Mesendoderm (in vitro differentiated cells): Measurements from ENCODE around the gene HLCS.

Experiments used
- DNase-seq: peaks from one replicate; pipeline ENCODE4 v3.0.0; 2013
- H2AK5ac ChIP-seq: 2 replicates; pipeline ENCODE4 v1.6.1; 2013; ENCODE audit warnings: low read length, inconsistent platforms
- H2BK120ac ChIP-seq: 2 replicates; pipeline ENCODE4 v1.6.1; 2013; ENCODE audit warnings: low read depth, mild to moderate bottlenecking, low read length, moderate library complexity, mixed read lengths
- H2BK15ac ChIP-seq: replicated peaks from 2 replicates; pipeline ENCODE4 v1.6.1; 2013; ENCODE audit warnings: low read depth, mild to moderate bottlenecking, moderate library complexity
- H2BK5ac ChIP-seq: 2 replicates; pipeline ENCODE4 v1.6.1; 2013; ENCODE audit warnings: low read length, inconsistent platforms
- H3K18ac ChIP-seq: 2 replicates; pipeline ENCODE4 v1.6.1; 2013; ENCODE audit warnings: mild to moderate bottlenecking, low read length, mixed read lengths
- H3K23ac ChIP-seq: one replicate; pipeline ENCODE4 v1.6.1; 2013; ENCODE audit warnings: low read length
- H3K27ac ChIP-seq: 2 replicates; pipeline ENCODE4 v1.5.1; 2013; ENCODE audit warnings: low read depth, mild to moderate bottlenecking, inconsistent platforms, low read length, moderate library complexity
- H3K27me3 ChIP-seq: 2 replicates; pipeline ENCODE4 v1.6.1; 2013; ENCODE audit warnings: low read length, control low read depth, mild to moderate bottlenecking, inconsistent platforms; ENCODE audit not compliant: insufficient read depth, poor library complexity
- H3K36me3 ChIP-seq: 2 replicates; pipeline ENCODE4 v1.6.1; 2013; ENCODE audit warnings: low read length, inconsistent platforms; ENCODE audit not compliant: control insufficient read depth, insufficient read depth
- H3K4ac ChIP-seq: one replicate; pipeline ENCODE4 v1.6.1; 2013; ENCODE audit warnings: low read depth, mild to moderate bottlenecking, low read length, moderate library complexity
- H3K4me1 ChIP-seq: 2 replicates; pipeline ENCODE4 v1.6.1; 2013; ENCODE audit warnings: low read depth, low read length, inconsistent platforms; ENCODE audit not compliant: control insufficient read depth
- H3K4me2 ChIP-seq: 2 replicates; pipeline ENCODE4 v1.6.1; 2013; ENCODE audit warnings: low read length
- H3K4me3 ChIP-seq: 2 replicates; pipeline ENCODE4 v1.5.1; 2013; ENCODE audit warnings: mild to moderate bottlenecking, low read length
- H3K56ac ChIP-seq: one replicate; pipeline ENCODE4 v1.6.1; 2013; ENCODE audit warnings: low read length
- H3K79me1 ChIP-seq: 2 replicates; pipeline ENCODE4 v1.6.1; 2013; ENCODE audit warnings: low read length, inconsistent platforms
- H3K79me2 ChIP-seq: 2 replicates; pipeline ENCODE4 v1.6.1; 2013; ENCODE audit warnings: mild to moderate bottlenecking, low read length; ENCODE audit not compliant: control insufficient read depth, insufficient read depth
- H3K9ac ChIP-seq: 2 replicates; pipeline ENCODE4 v1.6.1; 2013; ENCODE audit warnings: low read length, inconsistent platforms
- H4K5ac ChIP-seq: one replicate; pipeline ENCODE4 v1.6.1; 2013; ENCODE audit warnings: low read length
- H4K8ac ChIP-seq: one replicate; pipeline ENCODE4 v1.6.1; 2013; ENCODE audit warnings: low read depth, mild to moderate bottlenecking, control low read depth, low read length, moderate library complexity
- WGBS: extraction: QIAGEN DNeasy Blood & Tissue Kit; methylation state at CpG from one replicate; pipeline ENCODE4 v1.1.7; 2013; ENCODE audit warnings: low lambda C conversion rate, missing lambda C conversion rate; ENCODE audit not compliant: insufficient coverage; ENCODE audit errors: extremely low coverage; 5-methylcytosine and 5-hydroxymethylcytosine counted together

Gene HLCS

DNA sequence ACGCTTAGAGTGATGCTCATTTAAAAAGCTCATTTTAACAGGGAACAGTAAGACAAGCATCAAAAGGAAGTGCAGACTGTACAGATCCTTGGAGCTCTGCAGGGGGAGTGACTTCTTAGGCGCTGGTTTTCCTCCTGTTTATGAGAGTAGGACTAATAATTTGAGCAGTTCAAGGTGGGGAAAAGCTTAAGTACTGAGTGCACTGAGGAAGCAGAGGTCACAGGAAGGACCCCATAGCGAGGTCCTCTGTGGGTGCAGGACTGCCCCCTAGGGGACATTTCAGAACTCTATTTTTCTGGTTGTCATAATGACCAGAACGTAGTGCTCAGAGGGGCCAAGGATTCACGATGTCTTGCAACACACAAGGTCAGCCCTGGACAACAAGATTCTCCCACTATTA is 112.1 kb downstream of the HLCS start:
- H2BK15ac ChIP-seq, result no peak overlapping the region
- no peak overlapping the region for H4K5ac ChIP-seq
- peak; percentile 80 for DNase-seq
- no peak overlapping the region for H3K18ac ChIP-seq
- H3K79me1 ChIP-seq, result no peaks in the 10 kb centered on the region
- no peak overlapping the region for H3K27ac ChIP-seq
- H3K4me1 ChIP-seq, result no peaks in the 10 kb centered on the region
- no peak overlapping the region for H4K8ac ChIP-seq
- no peak overlapping the region for H2AK5ac ChIP-seq
- no peak overlapping the region for H3K56ac ChIP-seq
- no CpG with 5 or more reads among the region's 5 CpGs for WGBS
- H3K36me3 ChIP-seq, result no peaks in the 10 kb centered on the region
- no peak overlapping the region for H3K23ac ChIP-seq
- no peak overlapping the region for H2BK5ac ChIP-seq
- no peak overlapping the region for H3K4me3 ChIP-seq
- no peaks in the 10 kb centered on the region for H3K27me3 ChIP-seq
- H3K4me2 ChIP-seq, result no peak overlapping the region
- H2BK120ac ChIP-seq, result no peak overlapping the region
- no peak overlapping the region for H3K9ac ChIP-seq
- no peak overlapping the region for H3K4ac ChIP-seq
- no peaks in the 10 kb centered on the region for H3K79me2 ChIP-seq

DNA sequence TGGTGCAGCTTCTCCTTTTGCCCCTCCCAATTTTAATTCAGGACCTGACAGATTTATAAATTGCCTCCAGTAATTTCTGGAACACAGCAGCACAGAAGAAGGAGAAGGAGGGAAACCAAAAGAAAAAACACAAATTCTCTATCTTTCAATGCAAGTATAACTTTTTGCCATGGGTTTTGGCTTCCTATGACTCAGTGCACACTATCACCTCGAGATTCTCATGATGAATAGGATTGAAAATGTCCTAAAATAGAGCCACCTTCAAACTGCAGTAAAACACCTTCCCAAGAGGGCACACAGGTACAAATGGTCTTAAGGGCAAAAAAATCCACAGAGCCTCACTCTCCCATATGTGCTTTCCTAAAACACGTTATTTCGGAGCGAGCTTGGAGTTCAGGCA is 113.6 kb downstream of the HLCS start:
- no peak overlapping the region for H3K4me3 ChIP-seq
- no peaks in the 10 kb centered on the region for H3K79me1 ChIP-seq
- no peak overlapping the region for H2BK5ac ChIP-seq
- no peak overlapping the region for H3K4ac ChIP-seq
- no peaks in the 10 kb centered on the region for H3K79me2 ChIP-seq
- no peaks in the 10 kb centered on the region for H3K4me1 ChIP-seq
- no peak overlapping the region for H3K27ac ChIP-seq
- H3K18ac ChIP-seq, result no peak overlapping the region
- no peaks in the 10 kb centered on the region for H3K27me3 ChIP-seq
- no CpG with 5 or more reads among the region's 4 CpGs for WGBS
- H2BK15ac ChIP-seq, result no peak overlapping the region
- no peak overlapping the region for H3K4me2 ChIP-seq
- no peak overlapping the region for H2AK5ac ChIP-seq
- no peaks in the 10 kb centered on the region for H3K36me3 ChIP-seq
- no peak overlapping the region for H4K8ac ChIP-seq
- no peak for DNase-seq
- no peak overlapping the region for H3K56ac ChIP-seq
- H3K23ac ChIP-seq, result no peak overlapping the region
- H3K9ac ChIP-seq, result no peak overlapping the region
- no peak overlapping the region for H4K5ac ChIP-seq
- H2BK120ac ChIP-seq, result no peak overlapping the region

DNA sequence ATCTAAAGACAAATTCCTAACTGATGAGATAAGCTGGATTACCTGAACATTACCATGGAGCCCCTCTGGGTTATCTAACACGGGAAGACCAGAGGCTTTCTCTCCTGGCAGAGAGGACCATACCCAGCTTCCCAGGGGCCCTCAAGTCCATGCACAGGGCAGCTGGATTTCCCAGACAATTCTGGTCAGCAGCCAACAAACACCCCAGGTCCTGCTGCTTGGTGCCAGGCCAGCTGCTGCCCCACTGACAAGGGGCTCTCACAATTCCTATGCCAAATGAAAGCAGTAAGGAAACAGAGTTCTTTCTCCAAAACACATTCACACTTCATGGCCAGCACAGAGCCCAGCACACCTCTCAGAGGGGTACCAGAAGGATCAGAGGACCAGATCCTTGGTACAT is 114.2 kb downstream of the HLCS start:
- H4K5ac ChIP-seq, result no peak overlapping the region
- H3K56ac ChIP-seq, result no peak overlapping the region
- H3K27ac ChIP-seq, result no peak overlapping the region
- no CpG with 5 or more reads among the region's 1 CpG for WGBS
- no peak overlapping the region for H3K9ac ChIP-seq
- no peaks in the 10 kb centered on the region for H3K4me1 ChIP-seq
- H3K79me2 ChIP-seq, result no peaks in the 10 kb centered on the region
- H3K79me1 ChIP-seq, result no peaks in the 10 kb centered on the region
- no peak overlapping the region for H2BK5ac ChIP-seq
- DNase-seq, result peak; percentile 79
- no peaks in the 10 kb centered on the region for H3K36me3 ChIP-seq
- no peak overlapping the region for H3K4ac ChIP-seq
- no peaks in the 10 kb centered on the region for H3K27me3 ChIP-seq
- H2BK120ac ChIP-seq, result no peak overlapping the region
- no peak overlapping the region for H4K8ac ChIP-seq
- H2BK15ac ChIP-seq, result no peak overlapping the region
- H3K4me3 ChIP-seq, result no peak overlapping the region
- no peak overlapping the region for H3K18ac ChIP-seq
- no peak overlapping the region for H3K4me2 ChIP-seq
- H2AK5ac ChIP-seq, result no peak overlapping the region
- H3K23ac ChIP-seq, result no peak overlapping the region

DNA sequence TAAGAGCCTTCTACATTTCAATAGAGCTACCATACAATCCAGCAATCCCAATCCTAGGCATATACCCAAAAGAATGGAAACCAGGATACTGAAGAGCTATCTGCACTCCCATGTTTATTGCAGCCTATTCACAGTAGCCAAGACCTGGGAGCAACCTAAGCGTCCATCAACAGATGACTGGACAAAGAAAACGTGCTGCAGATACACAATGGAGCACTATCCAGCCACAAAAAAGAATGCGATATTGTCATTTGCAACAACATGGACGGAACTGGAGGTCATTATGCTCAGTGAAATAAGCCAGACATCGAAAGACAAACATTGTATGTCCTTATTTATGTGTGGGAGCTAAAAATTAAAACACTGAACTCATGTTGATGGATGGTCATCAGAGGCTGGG is 115.3 kb downstream of the HLCS start:
- Histone ChIP-seq H2BK15ac (no peak overlapping the region), H4K5ac (no peak overlapping the region), H4K8ac (no peak overlapping the region), H3K79me2 (no peaks in the 10 kb centered on the region), H3K27me3 (no peaks in the 10 kb centered on the region), H3K79me1 (no peaks in the 10 kb centered on the region), H3K23ac (no peak overlapping the region), H2AK5ac (no peak overlapping the region), H3K4me2 (no peak overlapping the region), H3K4me1 (no peaks in the 10 kb centered on the region), H3K56ac (no peak overlapping the region), H2BK120ac (no peak overlapping the region), H3K36me3 (no peaks in the 10 kb centered on the region), H3K4me3 (no peak overlapping the region), H3K18ac (no peak overlapping the region), H3K9ac (no peak overlapping the region), H3K27ac (no peak overlapping the region), H3K4ac (no peak overlapping the region), H2BK5ac (no peak overlapping the region)
- WGBS, result no CpG with 5 or more reads among the region's 5 CpGs
- DNase-seq, result no peak

DNA sequence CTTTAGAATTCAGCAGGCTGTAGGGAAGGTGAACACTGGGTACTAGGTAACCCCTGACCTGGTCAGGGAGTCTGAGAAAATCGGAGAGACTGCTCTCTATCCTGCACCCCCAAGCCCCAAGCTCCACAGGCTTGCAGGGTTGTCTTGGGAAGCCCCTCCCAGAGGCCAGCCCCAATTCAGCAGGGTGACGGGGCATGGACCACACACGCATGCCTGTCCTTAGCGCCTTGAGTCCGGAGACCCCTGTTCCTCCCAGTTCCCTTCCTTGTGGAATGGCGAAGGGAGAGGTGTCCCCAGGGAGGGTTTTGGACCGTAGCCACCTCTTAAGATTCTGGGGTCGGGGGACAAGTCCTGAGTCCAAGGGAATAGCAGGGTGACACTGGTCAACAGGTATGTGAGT is 116.1 kb downstream of the HLCS start:
- Histone ChIP-seq H2BK120ac (no peak overlapping the region), H2BK15ac (no peak overlapping the region), H3K56ac (no peak overlapping the region), H4K8ac (no peak overlapping the region), H3K18ac (no peak overlapping the region), H2BK5ac (no peak overlapping the region), H3K4ac (no peak overlapping the region), H3K9ac (no peak overlapping the region), H3K36me3 (no peaks in the 10 kb centered on the region), H3K23ac (no peak overlapping the region), H3K79me1 (no peaks in the 10 kb centered on the region), H3K4me1 (no peaks in the 10 kb centered on the region), H3K4me3 (no peak overlapping the region), H4K5ac (no peak overlapping the region), H2AK5ac (no peak overlapping the region), H3K27me3 (no peaks in the 10 kb centered on the region), H3K4me2 (no peak overlapping the region), H3K27ac (no peak overlapping the region), H3K79me2 (no peaks in the 10 kb centered on the region)
- no peak for DNase-seq
- WGBS, result no CpG with 5 or more reads among the region's 8 CpGs

DNA sequence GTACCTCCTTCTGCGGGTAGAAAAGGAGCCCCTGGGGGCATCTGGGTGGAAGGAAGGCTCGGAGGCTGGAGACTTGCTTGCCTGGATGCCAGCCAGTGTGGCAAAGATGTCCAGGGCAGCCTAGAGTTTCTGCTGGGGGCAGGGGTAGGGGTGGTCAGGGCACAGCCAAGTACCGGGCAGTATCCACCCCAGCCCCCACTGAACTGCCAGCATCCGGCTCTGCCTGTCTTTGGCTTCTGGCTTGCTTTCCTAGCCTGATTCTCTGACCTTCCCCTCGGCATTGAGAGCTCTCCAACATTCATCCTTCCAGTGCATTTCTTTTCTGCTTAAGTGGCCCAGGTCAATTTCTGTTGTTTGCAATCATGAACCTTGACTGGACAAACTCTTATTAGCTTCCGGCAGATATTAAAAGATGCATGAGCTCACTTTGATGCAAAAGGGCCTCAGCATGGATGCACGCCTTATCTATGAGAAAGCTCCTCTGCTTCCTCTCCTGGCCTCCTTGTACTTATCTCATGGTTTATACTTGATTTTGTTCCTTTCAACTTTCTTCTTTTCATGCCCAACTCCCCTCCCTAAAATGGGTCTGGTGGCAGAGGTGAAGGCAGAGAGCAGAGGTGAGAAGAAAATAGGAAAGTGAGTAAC is 116.9 kb downstream of the HLCS start:
- H4K5ac ChIP-seq, result no peak overlapping the region
- H2AK5ac ChIP-seq, result no peak overlapping the region
- WGBS, result no CpG with 5 or more reads among the region's 7 CpGs

More for the DNA sequence above, 116.9 kb downstream of the HLCS start:
- Histone ChIP-seq H2BK5ac (no peak overlapping the region), H3K23ac (no peak overlapping the region), H3K9ac (no peak overlapping the region), H3K36me3 (no peaks in the 10 kb centered on the region), H3K4me2 (no peak overlapping the region), H3K79me1 (no peaks in the 10 kb centered on the region), H3K4me1 (no peaks in the 10 kb centered on the region), H3K79me2 (no peaks in the 10 kb centered on the region), H3K4ac (no peak overlapping the region), H4K8ac (no peak overlapping the region), H3K56ac (no peak overlapping the region), H3K27ac (no peak overlapping the region), H2BK15ac (no peak overlapping the region), H3K4me3 (no peak overlapping the region), H3K18ac (no peak overlapping the region), H2BK120ac (no peak overlapping the region), H3K27me3 (no peaks in the 10 kb centered on the region)
- DNase-seq, result no peak
